K562 (cell line): ENCODE data around the gene ALOX5. TPM values are rescaled to one million over a fixed set of nuclear protein-coding genes. Genes with fewer than 3 reads are reported as not detected.
A peak's percentile ranks its signal among the peaks of the same experiment; 100 is the strongest.

Experiments
- ASH1L ChIP-seq: fragments of 450-650 bp; IDR thresholded peaks from 2 replicates; pipeline ENCODE4 v1.6.1; 2018; ENCODE audit warnings: borderline replicate concordance, mild to moderate bottlenecking, low read depth; ENCODE audit not compliant: partially characterized antibody
- CEBPG ChIP-seq, 3 experiments: fragments of 200-800 bp in 1 of 3; sonication (Bioruptor generic) in 1 of 3; sonication (generic) in 1 of 3; formaldehyde crosslinking in 1 of 3; IDR thresholded peaks in 2 of 3; conservative IDR thresholded peaks in 1 of 3; 2 replicates each; pipeline versions ENCODE4 v1.6.1 to v1.8.0; 2016 to 2022; ENCODE audit warnings: missing compliant biosample characterization in 2 of 3, missing genetic modification characterization in 2 of 3, mild to moderate bottlenecking in 1 of 3, missing genetic modification reagents in 1 of 3
- ETV6 ChIP-seq, 3 experiments: fragments of 150-350 bp in 1 of 3; sonication (generic) in 1 of 3; formaldehyde crosslinking in 1 of 3; IDR thresholded peaks; 2 replicates each; pipeline versions ENCODE4 v1.6.1 to v1.8.0; 2014 to 2022; ENCODE audit warnings: borderline replicate concordance in 2 of 3, low read depth in 2 of 3, antibody characterized with exemption in 1 of 3, low read length in 1 of 3, mild to moderate bottlenecking in 1 of 3, missing genetic modification reagents in 1 of 3
- PHB ChIP-seq: fragments of 250-450 bp; sonication (Bioruptor Pico); IDR thresholded peaks from 2 replicates; pipeline ENCODE4 v1.5.0; 2021
- polyA plus RNA-seq, 8 experiments: library from polyadenylated mRNA; depleted of rRNA in 4 of 8; stranded (reverse) in 5 of 8; unstranded in 3 of 8; fragments of >200 nt; fragmentation: Nextera tagmentation in 2 of 8; fragmentation: Illumina TruSeq in 1 of 8; extraction: Ambion mirVana in 2 of 8; extraction: Trizol in 1 of 8; gene quantifications; 2 replicates each; pipeline versions ENCODE4 v1.2.1 to v1.2.3, GENCODE V29; 2011 to 2014; ENCODE audit warnings: inconsistent platforms in 1 of 8, missing spikeins in 1 of 8
- total RNA-seq, 7 experiments: library from RNA; depleted of rRNA in 6 of 7; stranded (reverse); fragments of >200 nt in 6 of 7; fragmentation: Illumina TruSeq in 2 of 7; extraction: Trizol in 2 of 7; gene quantifications; 2 replicates each; pipeline versions ENCODE4 v1.2.1 to v1.2.3, GENCODE V29; 2011 to 2021; ENCODE audit warnings: low replicate concordance in 1 of 7
- TF ChIP-seq, protein P1 (sequence below), 2 experiments: fragments of 450-650 bp in 1 of 2; IDR thresholded peaks; 2 replicates each; pipeline ENCODE4 v1.6.1; 2011 to 2017; ENCODE audit warnings: low read depth in 2 of 2, antibody characterized with exemption in 1 of 2, borderline replicate concordance in 1 of 2, low read length in 1 of 2, mild to moderate bottlenecking in 1 of 2, mixed read lengths in 1 of 2; ENCODE audit not compliant: control insufficient read depth in 1 of 2
- TF ChIP-seq, protein P2 (sequence below): sonication (generic); formaldehyde crosslinking; IDR thresholded peaks from 2 replicates; pipeline ENCODE4 v1.8.0; 2022; ENCODE audit warnings: mild to moderate bottlenecking, missing genetic modification reagents
- TF ChIP-seq, protein P3 (sequence below): IDR thresholded peaks from 3 replicates; pipeline ENCODE4 v1.6.1; 2011; ENCODE audit warnings: borderline replicate concordance, mild to moderate bottlenecking; ENCODE audit not compliant: insufficient read length, insufficient read depth
- TF ChIP-seq, protein P4 (sequence below): fragments of 450-650 bp; IDR thresholded peaks from 2 replicates; pipeline ENCODE4 v1.6.1; 2017; ENCODE audit warnings: antibody characterized with exemption, mild to moderate bottlenecking
- TF ChIP-seq, protein P5 (sequence below): fragments of 250-450 bp; sonication (Bioruptor Pico); IDR thresholded peaks from 2 replicates; pipeline ENCODE4 v1.9.0; 2021; ENCODE audit warnings: mild to moderate bottlenecking

ALOX5 gene
- total and polyA plus RNA-seq, 9 of the 15 experiments (the other 6 are each of a cell fraction or from before 2014, with no cell fraction given): 0.10 to 2.4 (median 1.4) TPM

DNA sequence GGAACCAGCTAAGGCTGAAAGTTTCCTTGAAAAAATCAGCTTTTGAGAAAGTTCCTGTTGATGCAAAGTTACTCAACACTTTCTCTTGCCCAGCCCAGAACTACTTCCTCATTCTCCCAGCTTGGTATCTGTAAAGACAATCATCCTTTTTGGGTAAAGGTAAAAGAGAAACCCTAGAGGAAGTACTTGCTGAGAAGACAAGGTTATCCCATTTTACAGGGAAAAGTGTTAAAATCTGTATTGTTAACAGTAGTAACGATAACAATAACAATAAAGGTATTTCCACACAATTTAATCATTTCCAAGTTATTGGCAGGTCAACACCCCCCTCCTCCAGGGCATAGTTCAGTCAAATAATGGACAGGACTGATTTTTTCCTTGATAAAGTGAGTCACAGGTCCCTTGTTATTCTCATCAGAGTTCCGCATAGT, 2.4 kb downstream of the ALOX5 start (continued):
- TF ChIP-seq, protein P1, sequence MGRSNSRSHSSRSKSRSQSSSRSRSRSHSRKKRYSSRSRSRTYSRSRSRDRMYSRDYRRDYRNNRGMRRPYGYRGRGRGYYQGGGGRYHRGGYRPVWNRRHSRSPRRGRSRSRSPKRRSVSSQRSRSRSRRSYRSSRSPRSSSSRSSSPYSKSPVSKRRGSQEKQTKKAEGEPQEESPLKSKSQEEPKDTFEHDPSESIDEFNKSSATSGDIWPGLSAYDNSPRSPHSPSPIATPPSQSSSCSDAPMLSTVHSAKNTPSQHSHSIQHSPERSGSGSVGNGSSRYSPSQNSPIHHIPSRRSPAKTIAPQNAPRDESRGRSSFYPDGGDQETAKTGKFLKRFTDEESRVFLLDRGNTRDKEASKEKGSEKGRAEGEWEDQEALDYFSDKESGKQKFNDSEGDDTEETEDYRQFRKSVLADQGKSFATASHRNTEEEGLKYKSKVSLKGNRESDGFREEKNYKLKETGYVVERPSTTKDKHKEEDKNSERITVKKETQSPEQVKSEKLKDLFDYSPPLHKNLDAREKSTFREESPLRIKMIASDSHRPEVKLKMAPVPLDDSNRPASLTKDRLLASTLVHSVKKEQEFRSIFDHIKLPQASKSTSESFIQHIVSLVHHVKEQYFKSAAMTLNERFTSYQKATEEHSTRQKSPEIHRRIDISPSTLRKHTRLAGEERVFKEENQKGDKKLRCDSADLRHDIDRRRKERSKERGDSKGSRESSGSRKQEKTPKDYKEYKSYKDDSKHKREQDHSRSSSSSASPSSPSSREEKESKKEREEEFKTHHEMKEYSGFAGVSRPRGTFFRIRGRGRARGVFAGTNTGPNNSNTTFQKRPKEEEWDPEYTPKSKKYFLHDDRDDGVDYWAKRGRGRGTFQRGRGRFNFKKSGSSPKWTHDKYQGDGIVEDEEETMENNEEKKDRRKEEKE (IDR thresholded peaks at IDR 0.05; ENCODE audit: borderline replicate concordance in 1 of 2, control insufficient read depth in 1 of 2, low read depth in 2 of 2, low read length in 1 of 2): no peak
- TF ChIP-seq PHB (CRISPR knock-in tag): no peak
- TF ChIP-seq, protein P2, sequence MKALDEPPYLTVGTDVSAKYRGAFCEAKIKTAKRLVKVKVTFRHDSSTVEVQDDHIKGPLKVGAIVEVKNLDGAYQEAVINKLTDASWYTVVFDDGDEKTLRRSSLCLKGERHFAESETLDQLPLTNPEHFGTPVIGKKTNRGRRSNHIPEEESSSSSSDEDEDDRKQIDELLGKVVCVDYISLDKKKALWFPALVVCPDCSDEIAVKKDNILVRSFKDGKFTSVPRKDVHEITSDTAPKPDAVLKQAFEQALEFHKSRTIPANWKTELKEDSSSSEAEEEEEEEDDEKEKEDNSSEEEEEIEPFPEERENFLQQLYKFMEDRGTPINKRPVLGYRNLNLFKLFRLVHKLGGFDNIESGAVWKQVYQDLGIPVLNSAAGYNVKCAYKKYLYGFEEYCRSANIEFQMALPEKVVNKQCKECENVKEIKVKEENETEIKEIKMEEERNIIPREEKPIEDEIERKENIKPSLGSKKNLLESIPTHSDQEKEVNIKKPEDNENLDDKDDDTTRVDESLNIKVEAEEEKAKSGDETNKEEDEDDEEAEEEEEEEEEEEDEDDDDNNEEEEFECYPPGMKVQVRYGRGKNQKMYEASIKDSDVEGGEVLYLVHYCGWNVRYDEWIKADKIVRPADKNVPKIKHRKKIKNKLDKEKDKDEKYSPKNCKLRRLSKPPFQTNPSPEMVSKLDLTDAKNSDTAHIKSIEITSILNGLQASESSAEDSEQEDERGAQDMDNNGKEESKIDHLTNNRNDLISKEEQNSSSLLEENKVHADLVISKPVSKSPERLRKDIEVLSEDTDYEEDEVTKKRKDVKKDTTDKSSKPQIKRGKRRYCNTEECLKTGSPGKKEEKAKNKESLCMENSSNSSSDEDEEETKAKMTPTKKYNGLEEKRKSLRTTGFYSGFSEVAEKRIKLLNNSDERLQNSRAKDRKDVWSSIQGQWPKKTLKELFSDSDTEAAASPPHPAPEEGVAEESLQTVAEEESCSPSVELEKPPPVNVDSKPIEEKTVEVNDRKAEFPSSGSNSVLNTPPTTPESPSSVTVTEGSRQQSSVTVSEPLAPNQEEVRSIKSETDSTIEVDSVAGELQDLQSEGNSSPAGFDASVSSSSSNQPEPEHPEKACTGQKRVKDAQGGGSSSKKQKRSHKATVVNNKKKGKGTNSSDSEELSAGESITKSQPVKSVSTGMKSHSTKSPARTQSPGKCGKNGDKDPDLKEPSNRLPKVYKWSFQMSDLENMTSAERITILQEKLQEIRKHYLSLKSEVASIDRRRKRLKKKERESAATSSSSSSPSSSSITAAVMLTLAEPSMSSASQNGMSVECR: no peak
- TF ChIP-seq, protein P3, sequence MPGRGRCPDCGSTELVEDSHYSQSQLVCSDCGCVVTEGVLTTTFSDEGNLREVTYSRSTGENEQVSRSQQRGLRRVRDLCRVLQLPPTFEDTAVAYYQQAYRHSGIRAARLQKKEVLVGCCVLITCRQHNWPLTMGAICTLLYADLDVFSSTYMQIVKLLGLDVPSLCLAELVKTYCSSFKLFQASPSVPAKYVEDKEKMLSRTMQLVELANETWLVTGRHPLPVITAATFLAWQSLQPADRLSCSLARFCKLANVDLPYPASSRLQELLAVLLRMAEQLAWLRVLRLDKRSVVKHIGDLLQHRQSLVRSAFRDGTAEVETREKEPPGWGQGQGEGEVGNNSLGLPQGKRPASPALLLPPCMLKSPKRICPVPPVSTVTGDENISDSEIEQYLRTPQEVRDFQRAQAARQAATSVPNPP: no peak
- peak; percentile 35; the same call in 1 of the 2 replicates for TF ChIP-seq CEBPG (CRISPR knock-in tag; IDR thresholded peaks at IDR 0.05)
- peak; percentile 81 to 91 for TF ChIP-seq CEBPG (tag; conservative IDR thresholded peaks at IDR 0.05 in 1 of 2, IDR thresholded peaks at IDR 0.05 in 1 of 2)
- no peak for TF ChIP-seq ASH1L
- TF ChIP-seq, protein P4, sequence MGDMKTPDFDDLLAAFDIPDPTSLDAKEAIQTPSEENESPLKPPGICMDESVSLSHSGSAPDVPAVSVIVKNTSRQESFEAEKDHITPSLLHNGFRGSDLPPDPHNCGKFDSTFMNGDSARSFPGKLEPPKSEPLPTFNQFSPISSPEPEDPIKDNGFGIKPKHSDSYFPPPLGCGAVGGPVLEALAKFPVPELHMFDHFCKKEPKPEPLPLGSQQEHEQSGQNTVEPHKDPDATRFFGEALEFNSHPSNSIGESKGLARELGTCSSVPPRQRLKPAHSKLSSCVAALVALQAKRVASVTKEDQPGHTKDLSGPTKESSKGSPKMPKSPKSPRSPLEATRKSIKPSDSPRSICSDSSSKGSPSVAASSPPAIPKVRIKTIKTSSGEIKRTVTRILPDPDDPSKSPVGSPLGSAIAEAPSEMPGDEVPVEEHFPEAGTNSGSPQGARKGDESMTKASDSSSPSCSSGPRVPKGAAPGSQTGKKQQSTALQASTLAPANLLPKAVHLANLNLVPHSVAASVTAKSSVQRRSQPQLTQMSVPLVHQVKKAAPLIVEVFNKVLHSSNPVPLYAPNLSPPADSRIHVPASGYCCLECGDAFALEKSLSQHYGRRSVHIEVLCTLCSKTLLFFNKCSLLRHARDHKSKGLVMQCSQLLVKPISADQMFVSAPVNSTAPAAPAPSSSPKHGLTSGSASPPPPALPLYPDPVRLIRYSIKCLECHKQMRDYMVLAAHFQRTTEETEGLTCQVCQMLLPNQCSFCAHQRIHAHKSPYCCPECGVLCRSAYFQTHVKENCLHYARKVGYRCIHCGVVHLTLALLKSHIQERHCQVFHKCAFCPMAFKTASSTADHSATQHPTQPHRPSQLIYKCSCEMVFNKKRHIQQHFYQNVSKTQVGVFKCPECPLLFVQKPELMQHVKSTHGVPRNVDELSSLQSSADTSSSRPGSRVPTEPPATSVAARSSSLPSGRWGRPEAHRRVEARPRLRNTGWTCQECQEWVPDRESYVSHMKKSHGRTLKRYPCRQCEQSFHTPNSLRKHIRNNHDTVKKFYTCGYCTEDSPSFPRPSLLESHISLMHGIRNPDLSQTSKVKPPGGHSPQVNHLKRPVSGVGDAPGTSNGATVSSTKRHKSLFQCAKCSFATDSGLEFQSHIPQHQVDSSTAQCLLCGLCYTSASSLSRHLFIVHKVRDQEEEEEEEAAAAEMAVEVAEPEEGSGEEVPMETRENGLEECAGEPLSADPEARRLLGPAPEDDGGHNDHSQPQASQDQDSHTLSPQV: no peak
- TF ChIP-seq, protein P5, sequence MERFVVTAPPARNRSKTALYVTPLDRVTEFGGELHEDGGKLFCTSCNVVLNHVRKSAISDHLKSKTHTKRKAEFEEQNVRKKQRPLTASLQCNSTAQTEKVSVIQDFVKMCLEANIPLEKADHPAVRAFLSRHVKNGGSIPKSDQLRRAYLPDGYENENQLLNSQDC (CRISPR knock-in tag): no peak
- TF ChIP-seq ETV6 (IDR thresholded peaks at IDR 0.05; ENCODE audit: borderline replicate concordance in 1 of 2, low read depth in 2 of 2, low read length in 1 of 2): peak in 1 of 2 experiments; percentile 79; a peak in 3 of 4 replicates
- no peak for TF ChIP-seq ETV6 (CRISPR knock-in tag; IDR thresholded peaks at IDR 0.05; ENCODE audit: borderline replicate concordance)
